Stomach (tissue), 9 donors: ENCODE measurements around the gene POLA2. TPM values are rescaled to one million over a fixed set of nuclear protein-coding genes. Genes with fewer than 3 reads are reported as not detected.

Experiments
- DNase-seq, 2 donors: peaks; one replicate each; pipeline versions ENCODE4 v3.0.0 to v3.0.0-alpha.2; 2013 to 2019
- H3K27ac ChIP-seq, 5 donors: fragments of 200-600 bp in 4 of 5; sonication (generic) in 4 of 5; one replicate each; pipeline ENCODE4 v1.5.1; 2013 to 2019; ENCODE audit warnings: mild to moderate bottlenecking in 1 of 5, moderate library complexity in 1 of 5
- H3K27me3 ChIP-seq, 3 donors: fragments of 200-600 bp; sonication (generic); one replicate each; pipeline ENCODE4 v1.5.1; 2017 to 2019; ENCODE audit warnings: mixed run types in 1 of 3
- H3K36me3 ChIP-seq, 4 donors: fragments of 200-600 bp; sonication (generic); 1 replicate in 3 of 4; 2 replicates in 1 of 4; pipeline ENCODE4 v1.5.1; 2016 to 2019
- H3K4me1 ChIP-seq, 4 donors: fragments of 200-600 bp; sonication (generic); one replicate each; pipeline ENCODE4 v1.5.1; 2016 to 2019
- H3K4me3 ChIP-seq, 4 donors: fragments of 200-600 bp; sonication (generic) in 3 of 4; one replicate each; pipeline ENCODE4 v1.5.1; 2016 to 2019; ENCODE audit warnings: mild to moderate bottlenecking in 1 of 4
- H3K9me3 ChIP-seq, 4 donors: fragments of 200-600 bp; sonication (generic); one replicate each; pipeline ENCODE4 v1.5.1; 2016 to 2019
- CTCF ChIP-seq, 7 experiments: fragments of 450-650 bp in 4 of 7; fragments of 200-600 bp in 3 of 7; sonication (generic) in 3 of 7; IDR thresholded peaks; one replicate each; pipeline ENCODE4 v1.5.1; 2016 to 2019; ENCODE audit warnings: antibody characterized with exemption in 7 of 7, control low read depth in 2 of 7, mild to moderate bottlenecking in 1 of 7
- EP300 ChIP-seq: sonication (generic); formaldehyde crosslinking; IDR thresholded peaks from one replicate; pipeline ENCODE4 v1.6.1; 2017; ENCODE audit warnings: antibody characterized with exemption
- POLR2A ChIP-seq, 4 donors: fragments of 450-650 bp; IDR thresholded peaks; one replicate each; pipeline ENCODE4 v1.6.1; 2016; ENCODE audit warnings: antibody characterized with exemption in 4 of 4, control low read depth in 2 of 4, mild to moderate bottlenecking in 1 of 4, moderate library complexity in 1 of 4
- POLR2AphosphoS5 ChIP-seq, 3 donors: sonication (generic); formaldehyde crosslinking; IDR thresholded peaks; one replicate each; pipeline ENCODE4 v1.6.1; 2016; ENCODE audit warnings: antibody characterized with exemption in 3 of 3
- WGBS, 5 donors: extraction: QIAGEN DNeasy Blood & Tissue Kit in 3 of 5; methylation state at CpG; one replicate each; pipeline versions ENCODE4 v1.1.5 to v1.1.7; 2013 to 2018; 5-methylcytosine and 5-hydroxymethylcytosine counted together
- intact Hi-C: fragments of 100-400 bp; cut with DNase I; formaldehyde crosslinking; loops from one replicate; pipeline ENCODE4 v1.15.1; 2023; ENCODE audit warnings: low total_unique reads
- polyA plus RNA-seq, 3 donors: library from polyadenylated mRNA; stranded (reverse); fragments of 200-250 nt; gene quantifications; one replicate each; pipeline ENCODE4 v1.2.3, GENCODE V29; 2013
- total RNA-seq, 5 donors: library from RNA; depleted of rRNA; stranded (reverse); fragments of >200 nt; gene quantifications; one replicate each; pipeline versions ENCODE4 v1.1.0 to v1.2.3, GENCODE V29; 2014 to 2016
- donor health status: healthy with polysubstance abuse.
- donor health status: Bipolar disorder and iron deficiency.
- donor health status: healthy.

Gene POLA2
- total and polyA plus RNA-seq, 8 donors = 1.7 to 17.0 (median 9.4) TPM

- WGBS, 5 donors = 65 to 89% (median 72%) methylated on average over 5 of the region's 5 CpGs
- peaks cover 42 to 93% (median 76%) of the 10 kb centered on the region in 4 donors for H3K4me1 ChIP-seq
- peaks cover 18 to 52% (median 47%) of the 10 kb centered on the region in 4 donors for H3K36me3 ChIP-seq
Observed at GRCh38 chr11:65292890-65293289, 31.1 kb downstream of the POLA2 start.

GRCh38 chr11:65293909-65294381, 32.2 kb downstream of the POLA2 start:
- peak in 1 of 2 donors; percentile 78 for DNase-seq
- no peak for TF ChIP-seq CTCF (IDR thresholded peaks at IDR 0.05)
- TF ChIP-seq EP300 = peak; percentile 21
- TF ChIP-seq POLR2AphosphoS5 (IDR thresholded peaks at IDR 0.05) = peak; percentile 73 to 80 (median 76)
- no peak for TF ChIP-seq POLR2A (IDR thresholded peaks at IDR 0.05)
- H3K36me3 ChIP-seq = peaks cover 18 to 52% (median 45%) of the 10 kb centered on the region in 4 donors
- H3K4me1 ChIP-seq = peaks cover 52 to 99% (median 84%) of the 10 kb centered on the region in 4 donors
- 56 to 84% (median 78%) methylated on average over 10 of the region's 10 CpGs for WGBS, 5 donors
- intact Hi-C loops = no loop called here
- no peaks in the 10 kb centered on the region for H3K27me3 ChIP-seq
- H3K4me3 ChIP-seq = no peak overlapping the region
- no peaks in the 10 kb centered on the region for H3K9me3 ChIP-seq
- H3K27ac ChIP-seq = peak overlapping the region; percentile 43 to 94 (median 90)

More at GRCh38 chr11:65292890-65293289, 31.1 kb downstream of the POLA2 start:
- TF ChIP-seq POLR2AphosphoS5 (IDR thresholded peaks at IDR 0.05) (no peak), POLR2A (IDR thresholded peaks at IDR 0.05) (no peak), EP300 (no peak), CTCF (IDR thresholded peaks at IDR 0.05) (no peak)
- intact Hi-C loops = no loop called here
- Histone ChIP-seq H3K27ac (peak overlapping the region; percentile 38 to 94 (median 90)), H3K4me3 (no peak overlapping the region), H3K9me3 (no peaks in the 10 kb centered on the region), H3K27me3 (no peaks in the 10 kb centered on the region)
- DNase-seq = no peak

- Histone ChIP-seq H3K36me3 (peaks cover 18 to 42% (median 38%) of the 10 kb centered on the region in 4 donors), H3K4me1 (peaks cover 58 to 98% (median 87%) of the 10 kb centered on the region in 4 donors), H3K27me3 (no peaks in the 10 kb centered on the region), H3K9me3 (no peaks in the 10 kb centered on the region), H3K27ac (peak overlapping the region in 4 of 5 donors; percentile 89 to 94 (median 90)), H3K4me3 (no peak overlapping the region)
- intact Hi-C loops = no loop called here
- no peak for TF ChIP-seq POLR2AphosphoS5 (IDR thresholded peaks at IDR 0.05)
- no peak for TF ChIP-seq CTCF (IDR thresholded peaks at IDR 0.05)
- no peak for TF ChIP-seq POLR2A (IDR thresholded peaks at IDR 0.05)
- TF ChIP-seq EP300 = no peak
- no peak for DNase-seq
- 80 to 90% (median 86%) methylated on average over 11 of the region's 11 CpGs for WGBS, 5 donors
Observed at GRCh38 chr11:65295001-65295400, 33.2 kb downstream of the POLA2 start.

- Histone ChIP-seq H3K27me3 (no peaks in the 10 kb centered on the region), H3K36me3 (peaks cover 18 to 42% (median 38%) of the 10 kb centered on the region in 4 donors), H3K4me1 (peaks cover 54 to 94% (median 80%) of the 10 kb centered on the region in 4 donors), H3K27ac (peak overlapping the region in 4 of 5 donors; percentile 89 to 94 (median 90)), H3K4me3 (no peak overlapping the region), H3K9me3 (no peaks in the 10 kb centered on the region)
- intact Hi-C loops = no loop called here
- DNase-seq = no peak
- 86 to 94% (median 88%) methylated on average over 11 of the region's 11 CpGs for WGBS, 5 donors
- TF ChIP-seq POLR2A (IDR thresholded peaks at IDR 0.05) (no peak), CTCF (IDR thresholded peaks at IDR 0.05) (no peak)
Observed at GRCh38 chr11:65295571-65296341, 34.0 kb downstream of the POLA2 start.
